DND-41 (cell line): ENCODE measurements around the gene DCLRE1B.

Experiments used
- EZH2 ChIP-seq: IDR thresholded peaks from 3 replicates; pipeline ENCODE4 v1.6.1; 2012; ENCODE audit warnings: borderline replicate concordance, low read depth, mild to moderate bottlenecking, moderate library complexity, low read length, inconsistent platforms; ENCODE audit not compliant: severe bottlenecking
- TF ChIP-seq, protein P1 (sequence below): IDR thresholded peaks from 2 replicates; pipeline ENCODE4 v1.5.1; 2012; ENCODE audit warnings: borderline replicate concordance, low read length, moderate library complexity, mild to moderate bottlenecking; ENCODE audit not compliant: poor library complexity, severe bottlenecking; ENCODE audit errors: extremely low read depth

DNA sequence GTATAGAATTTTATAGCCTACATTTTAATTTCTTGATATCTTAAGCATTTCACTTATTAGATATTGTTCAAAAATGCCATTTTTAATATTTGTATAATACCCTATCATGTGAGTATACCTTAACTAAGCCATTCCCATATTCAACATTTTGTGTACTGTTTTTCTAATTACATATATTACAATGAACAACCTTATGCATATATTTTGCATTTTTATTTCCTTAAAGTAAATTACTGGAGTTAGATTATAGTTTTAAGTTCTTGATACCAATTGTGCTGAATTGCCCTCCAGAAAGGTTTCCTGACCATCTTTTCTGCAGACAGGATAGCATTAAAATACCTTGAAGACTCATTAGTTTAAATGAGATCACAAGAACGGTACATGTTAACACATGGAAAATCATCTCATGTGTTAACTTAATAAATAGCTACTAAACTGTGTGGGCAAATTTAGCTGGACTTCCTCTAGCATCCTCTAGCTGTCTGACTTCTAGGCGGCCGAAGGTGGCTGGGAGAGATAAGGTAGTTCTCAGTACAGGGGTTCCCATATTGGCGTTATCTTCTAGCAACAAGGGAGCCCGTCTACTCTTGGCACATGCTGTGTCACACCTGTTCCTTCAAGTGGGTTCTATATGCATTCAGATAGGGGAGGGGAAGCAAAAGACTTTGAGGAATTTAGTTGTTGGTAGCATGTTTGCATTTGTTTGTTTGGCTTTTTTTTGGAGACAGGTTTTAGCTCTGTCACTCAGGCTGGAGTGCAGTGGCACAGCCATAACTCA lies 8.9 kb downstream of the DCLRE1B start:
- no peak for TF ChIP-seq EZH2
- TF ChIP-seq, protein P1, sequence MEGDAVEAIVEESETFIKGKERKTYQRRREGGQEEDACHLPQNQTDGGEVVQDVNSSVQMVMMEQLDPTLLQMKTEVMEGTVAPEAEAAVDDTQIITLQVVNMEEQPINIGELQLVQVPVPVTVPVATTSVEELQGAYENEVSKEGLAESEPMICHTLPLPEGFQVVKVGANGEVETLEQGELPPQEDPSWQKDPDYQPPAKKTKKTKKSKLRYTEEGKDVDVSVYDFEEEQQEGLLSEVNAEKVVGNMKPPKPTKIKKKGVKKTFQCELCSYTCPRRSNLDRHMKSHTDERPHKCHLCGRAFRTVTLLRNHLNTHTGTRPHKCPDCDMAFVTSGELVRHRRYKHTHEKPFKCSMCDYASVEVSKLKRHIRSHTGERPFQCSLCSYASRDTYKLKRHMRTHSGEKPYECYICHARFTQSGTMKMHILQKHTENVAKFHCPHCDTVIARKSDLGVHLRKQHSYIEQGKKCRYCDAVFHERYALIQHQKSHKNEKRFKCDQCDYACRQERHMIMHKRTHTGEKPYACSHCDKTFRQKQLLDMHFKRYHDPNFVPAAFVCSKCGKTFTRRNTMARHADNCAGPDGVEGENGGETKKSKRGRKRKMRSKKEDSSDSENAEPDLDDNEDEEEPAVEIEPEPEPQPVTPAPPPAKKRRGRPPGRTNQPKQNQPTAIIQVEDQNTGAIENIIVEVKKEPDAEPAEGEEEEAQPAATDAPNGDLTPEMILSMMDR: no peak
